Stimulated activated naive CD8-positive, alpha-beta T cell treated with anti-CD3 and anti-CD28 coated beads, Interleukin-15, amount 100 ng/mL, for 72 hours (primary cell): ENCODE data around the gene TERF2IP.

Experiments used
- ATAC-seq: fragments of 150-1000 bp; cut with Tn5 transposase; 2 replicates; pipeline ENCODE4 v1.10.0; 2021; ENCODE audit warnings: mild to moderate bottlenecking, moderate library complexity
- DNase-seq, 2 donors: peaks; one replicate each; pipeline ENCODE4 v3.0.0; 2021 to 2022
- H3K27ac Mint-ChIP-seq, 2 donors: one replicate each; pipeline ENCODE4 v1.8.0; 2022; ENCODE audit warnings: mild to moderate bottlenecking in 2 of 2, mixed read lengths in 2 of 2, moderate library complexity in 2 of 2
- H3K27me3 Mint-ChIP-seq: one replicate; pipeline ENCODE4 v1.8.0; 2022; ENCODE audit warnings: mixed read lengths
- H3K4me1 Mint-ChIP-seq: one replicate; pipeline ENCODE4 v1.8.0; 2022; ENCODE audit warnings: mild to moderate bottlenecking, mixed read lengths
- H3K4me3 Mint-ChIP-seq, 2 donors: one replicate each; pipeline ENCODE4 v1.8.0; 2022; ENCODE audit warnings: mild to moderate bottlenecking in 2 of 2, mixed read lengths in 2 of 2, moderate library complexity in 1 of 2
- H3K9me3 Mint-ChIP-seq, 2 donors: one replicate each; pipeline ENCODE4 v1.8.0; 2022; ENCODE audit warnings: mixed read lengths in 2 of 2

Gene TERF2IP

GRCh38 chr16:75626806-75627205 is 20.8 kb upstream of the TERF2IP start:
- Mint-ChIP-seq H3K4me3 (no peak overlapping the region), H3K27ac (peak overlapping the region; percentile 28 to 44), H3K4me1 (peaks cover 22% of the 10 kb centered on the region), H3K27me3 (no peaks in the 10 kb centered on the region), H3K9me3 (no peaks in the 10 kb centered on the region)
- DNase-seq (no peak), ATAC-seq (no peak)

- Mint-ChIP-seq H3K9me3 (no peaks in the 10 kb centered on the region), H3K27me3 (no peaks in the 10 kb centered on the region), H3K27ac (peak overlapping the region; percentile 14 to 69), H3K4me1 (peaks cover 17% of the 10 kb centered on the region), H3K4me3 (no peak overlapping the region)
- DNase-seq (no peak), ATAC-seq (no peak)
Measured at GRCh38 chr16:75627851-75628250, 19.7 kb upstream of the TERF2IP start.

- Mint-ChIP-seq H3K27me3 (no peaks in the 10 kb centered on the region), H3K9me3 (no peaks in the 10 kb centered on the region), H3K27ac (peak overlapping the region; percentile 69 to 78), H3K4me3 (no peak overlapping the region), H3K4me1 (peaks cover 17% of the 10 kb centered on the region)
- no peak for DNase-seq
- no peak for ATAC-seq
Measured at GRCh38 chr16:75628351-75628750, 19.2 kb upstream of the TERF2IP start.

- no peak for DNase-seq
- Mint-ChIP-seq H3K27me3 (no peaks in the 10 kb centered on the region), H3K4me1 (peaks cover 17% of the 10 kb centered on the region), H3K4me3 (no peak overlapping the region), H3K27ac (no peak overlapping the region), H3K9me3 (no peaks in the 10 kb centered on the region)
- ATAC-seq = no peak
Measured at GRCh38 chr16:75629132-75629531, 18.4 kb upstream of the TERF2IP start.

- H3K27me3 Mint-ChIP-seq = no peaks in the 10 kb centered on the region
- no peaks in the 10 kb centered on the region for H3K9me3 Mint-ChIP-seq
- peaks cover 17% of the 10 kb centered on the region for H3K4me1 Mint-ChIP-seq
- ATAC-seq (no peak), DNase-seq (no peak)
- no peak overlapping the region for H3K27ac Mint-ChIP-seq
- no peak overlapping the region for H3K4me3 Mint-ChIP-seq
Measured at GRCh38 chr16:75630052-75630451, 17.5 kb upstream of the TERF2IP start.

- no peak for ATAC-seq
- no peaks in the 10 kb centered on the region for H3K27me3 Mint-ChIP-seq
- H3K9me3 Mint-ChIP-seq = no peaks in the 10 kb centered on the region
- H3K27ac Mint-ChIP-seq = peak overlapping the region in 1 of 2 donors; percentile 26
- H3K4me1 Mint-ChIP-seq = peaks cover 17% of the 10 kb centered on the region
- no peak for DNase-seq
- no peak overlapping the region for H3K4me3 Mint-ChIP-seq
Measured at GRCh38 chr16:75632857-75633256, 14.7 kb upstream of the TERF2IP start.

- Mint-ChIP-seq H3K4me1 (peaks cover 6% of the 10 kb centered on the region), H3K27ac (no peak overlapping the region), H3K27me3 (no peaks in the 10 kb centered on the region), H3K9me3 (no peaks in the 10 kb centered on the region), H3K4me3 (no peak overlapping the region)
- no peak for DNase-seq
- no peak for ATAC-seq
Measured at GRCh38 chr16:75635036-75635435, 12.5 kb upstream of the TERF2IP start.

- peaks cover 32% of the 10 kb centered on the region for H3K4me1 Mint-ChIP-seq
- no peak overlapping the region for H3K4me3 Mint-ChIP-seq
- ATAC-seq (no peak), DNase-seq (no peak)
- H3K27me3 Mint-ChIP-seq = no peaks in the 10 kb centered on the region
- H3K27ac Mint-ChIP-seq = peak overlapping the region; percentile 83 to 84
- no peaks in the 10 kb centered on the region for H3K9me3 Mint-ChIP-seq
Measured at GRCh38 chr16:75640598-75640997, 7.0 kb upstream of the TERF2IP start.

- DNase-seq (no peak), ATAC-seq (no peak)
- no peaks in the 10 kb centered on the region for H3K27me3 Mint-ChIP-seq
- H3K27ac Mint-ChIP-seq = peak overlapping the region in 1 of 2 donors; percentile 89
- H3K9me3 Mint-ChIP-seq = no peaks in the 10 kb centered on the region
- H3K4me1 Mint-ChIP-seq = peaks cover 34% of the 10 kb centered on the region
- peak overlapping the region; percentile 57 to 77 for H3K4me3 Mint-ChIP-seq
Measured at GRCh38 chr16:75644240-75645012, 3.1 kb upstream of the TERF2IP start.

GRCh38 chr16:75647112-75647491 is 471 bp upstream of the TERF2IP start:
- Mint-ChIP-seq H3K27me3 (no peaks in the 10 kb centered on the region), H3K4me1 (peaks cover 52% of the 10 kb centered on the region)

GRCh38 chr16:75648265-75649076 is 898 bp downstream of the TERF2IP start:
- DNase-seq (peak; percentile 84 to 87), ATAC-seq (peak; percentile 45)
- H3K4me3 Mint-ChIP-seq = peak overlapping the region; percentile 92 to 95
- no peaks in the 10 kb centered on the region for H3K9me3 Mint-ChIP-seq
- H3K27ac Mint-ChIP-seq = peak overlapping the region; percentile 97 to 98
- H3K27me3 Mint-ChIP-seq = no peaks in the 10 kb centered on the region
- H3K4me1 Mint-ChIP-seq = peaks cover 63% of the 10 kb centered on the region

More at GRCh38 chr16:75647112-75647491, 471 bp upstream of the TERF2IP start:
- DNase-seq (no peak), ATAC-seq (peak; percentile 17)
- Mint-ChIP-seq H3K27ac (peak overlapping the region; percentile 98), H3K9me3 (no peaks in the 10 kb centered on the region), H3K4me3 (peak overlapping the region; percentile 92 to 95)

- Mint-ChIP-seq H3K9me3 (no peaks in the 10 kb centered on the region), H3K4me3 (peak overlapping the region; percentile 15 to 29), H3K27me3 (no peaks in the 10 kb centered on the region), H3K4me1 (peaks cover 55% of the 10 kb centered on the region), H3K27ac (peak overlapping the region; percentile 64 to 86)
- no peak for ATAC-seq
- DNase-seq = no peak
Measured at GRCh38 chr16:75653922-75654321, 6.3 kb downstream of the TERF2IP start.

GRCh38 chr16:75658175-75658574 is 10.6 kb downstream of the TERF2IP start:
- H3K4me3 Mint-ChIP-seq = no peak overlapping the region
- no peaks in the 10 kb centered on the region for H3K9me3 Mint-ChIP-seq
- no peaks in the 10 kb centered on the region for H3K27me3 Mint-ChIP-seq
- H3K27ac Mint-ChIP-seq = peak overlapping the region in 1 of 2 donors; percentile 71
- H3K4me1 Mint-ChIP-seq = peaks cover 20% of the 10 kb centered on the region
- DNase-seq (no peak), ATAC-seq (no peak)

- ATAC-seq = no peak
- Mint-ChIP-seq H3K4me1 (peaks cover 8% of the 10 kb centered on the region), H3K4me3 (no peak overlapping the region), H3K27ac (no peak overlapping the region), H3K27me3 (no peaks in the 10 kb centered on the region), H3K9me3 (no peaks in the 10 kb centered on the region)
- no peak for DNase-seq
Measured at GRCh38 chr16:75660321-75660720, 12.7 kb downstream of the TERF2IP start.

- no peaks in the 10 kb centered on the region for H3K27me3 Mint-ChIP-seq
- H3K9me3 Mint-ChIP-seq = no peaks in the 10 kb centered on the region
- no peak overlapping the region for H3K4me3 Mint-ChIP-seq
- ATAC-seq (no peak), DNase-seq (no peak)
- peaks cover 7% of the 10 kb centered on the region for H3K4me1 Mint-ChIP-seq
- no peak overlapping the region for H3K27ac Mint-ChIP-seq
Measured at GRCh38 chr16:75660726-75661302, 13.2 kb downstream of the TERF2IP start.

- H3K27ac Mint-ChIP-seq = no peak overlapping the region
- H3K4me3 Mint-ChIP-seq = no peak overlapping the region
- H3K9me3 Mint-ChIP-seq = no peaks in the 10 kb centered on the region
- H3K4me1 Mint-ChIP-seq = no peaks in the 10 kb centered on the region
- ATAC-seq (no peak), DNase-seq (no peak)
- no peaks in the 10 kb centered on the region for H3K27me3 Mint-ChIP-seq
Measured at GRCh38 chr16:75667503-75667902, 19.9 kb downstream of the TERF2IP start.
